Cardiac muscle cell (in vitro differentiated cells and primary cell): ENCODE measurements around the gene SMR3B. TPM values are rescaled to one million over a fixed set of nuclear protein-coding genes. Genes with fewer than 3 reads are reported as not detected.

Experiments
- DNase-seq, 2 donors: peaks; one replicate each; pipeline versions ENCODE4 v3.0.0 to v3.0.0-alpha.2; 2010 to 2017; ENCODE audit warnings: low read depth in 1 of 2, low spot score in 1 of 2
- H3K27ac ChIP-seq: fragments of 200-600 bp; sonication (generic); 2 replicates; pipeline ENCODE4 v1.5.1; 2016
- H3K27me3 ChIP-seq: fragments of 200-600 bp; sonication (generic); 2 replicates; pipeline ENCODE4 v1.6.0; 2016; ENCODE audit warnings: control low read depth
- H3K36me3 ChIP-seq: fragments of 200-600 bp; sonication (generic); 2 replicates; pipeline ENCODE4 v1.5.1; 2016; ENCODE audit warnings: control low read depth
- H3K4me1 ChIP-seq: fragments of 200-600 bp; sonication (generic); 2 replicates; pipeline ENCODE4 v1.8.1; 2017; ENCODE audit warnings: low read depth, mild to moderate bottlenecking, mixed run types
- H3K4me3 ChIP-seq: fragments of 200-600 bp; sonication (generic); 2 replicates; pipeline ENCODE4 v1.5.1; 2016; ENCODE audit warnings: mild to moderate bottlenecking
- H3K9me3 ChIP-seq: fragments of 200-600 bp; sonication (generic); 2 replicates; pipeline ENCODE4 v1.5.1; 2017; ENCODE audit warnings: low read depth, mild to moderate bottlenecking, control low read depth
- polyA plus RNA-seq: library from polyadenylated mRNA; unstranded; fragments of >200 nt; fragmentation: Nextera tagmentation; extraction: Ambion mirVana; gene quantifications from 2 replicates; pipeline ENCODE4 v1.2.1, GENCODE V29; 2016
- total RNA-seq: library from RNA; depleted of rRNA; stranded (reverse); fragments of >200 nt; gene quantifications from 2 replicates; pipeline ENCODE4 v1.2.3, GENCODE V29; 2016
- TF ChIP-seq, protein P1 (sequence below): IDR thresholded peaks from 2 replicates; pipeline ENCODE4 v1.5.1; 2012; ENCODE audit warnings: low read depth, mild to moderate bottlenecking, low read length

Gene SMR3B
- total and polyA plus RNA-seq, 2 experiments from 2014 or later: not detected

DNA sequence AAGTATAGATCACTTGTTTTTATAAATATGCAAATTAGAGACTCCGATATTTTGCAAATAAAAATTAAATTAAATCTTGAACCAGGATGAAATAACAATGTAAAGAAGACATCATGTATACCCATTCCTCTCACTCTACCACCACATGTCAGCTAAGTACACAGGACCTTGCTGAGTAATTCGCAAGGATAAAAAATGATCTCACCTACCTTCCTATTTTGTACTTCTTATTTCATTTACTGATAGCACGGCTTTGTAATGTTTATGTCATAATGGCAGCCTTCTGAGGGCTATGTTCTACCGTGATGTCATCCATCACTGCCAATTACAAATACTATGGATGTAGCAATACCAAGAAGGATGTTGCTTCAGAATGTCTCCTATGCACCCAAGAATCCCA lies 10.9 kb upstream of the SMR3B start:
- TF ChIP-seq, protein P1, sequence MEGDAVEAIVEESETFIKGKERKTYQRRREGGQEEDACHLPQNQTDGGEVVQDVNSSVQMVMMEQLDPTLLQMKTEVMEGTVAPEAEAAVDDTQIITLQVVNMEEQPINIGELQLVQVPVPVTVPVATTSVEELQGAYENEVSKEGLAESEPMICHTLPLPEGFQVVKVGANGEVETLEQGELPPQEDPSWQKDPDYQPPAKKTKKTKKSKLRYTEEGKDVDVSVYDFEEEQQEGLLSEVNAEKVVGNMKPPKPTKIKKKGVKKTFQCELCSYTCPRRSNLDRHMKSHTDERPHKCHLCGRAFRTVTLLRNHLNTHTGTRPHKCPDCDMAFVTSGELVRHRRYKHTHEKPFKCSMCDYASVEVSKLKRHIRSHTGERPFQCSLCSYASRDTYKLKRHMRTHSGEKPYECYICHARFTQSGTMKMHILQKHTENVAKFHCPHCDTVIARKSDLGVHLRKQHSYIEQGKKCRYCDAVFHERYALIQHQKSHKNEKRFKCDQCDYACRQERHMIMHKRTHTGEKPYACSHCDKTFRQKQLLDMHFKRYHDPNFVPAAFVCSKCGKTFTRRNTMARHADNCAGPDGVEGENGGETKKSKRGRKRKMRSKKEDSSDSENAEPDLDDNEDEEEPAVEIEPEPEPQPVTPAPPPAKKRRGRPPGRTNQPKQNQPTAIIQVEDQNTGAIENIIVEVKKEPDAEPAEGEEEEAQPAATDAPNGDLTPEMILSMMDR: no peak
- H3K4me1 ChIP-seq: no peaks in the 10 kb centered on the region

DNA sequence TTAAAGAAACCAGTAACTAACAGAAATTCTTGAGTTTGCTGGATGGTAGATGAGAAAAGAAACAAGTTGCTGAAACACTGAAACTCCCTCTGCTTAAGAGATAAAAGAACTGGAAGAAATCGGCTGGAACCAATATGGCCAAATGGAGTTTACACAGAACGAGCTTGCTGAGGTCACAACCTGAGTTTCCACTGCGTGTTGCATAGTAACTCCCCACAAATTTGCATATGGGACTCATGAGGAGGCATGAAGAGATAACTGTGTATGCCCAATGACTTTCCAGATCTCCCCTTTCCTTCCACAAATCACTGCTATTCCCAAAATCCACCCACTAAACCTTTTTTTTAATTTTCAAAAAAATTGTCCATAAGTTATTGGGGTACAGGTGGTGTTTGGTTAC lies 10.2 kb upstream of the SMR3B start:
- Histone ChIP-seq H3K36me3 (no peaks in the 10 kb centered on the region), H3K4me1 (no peaks in the 10 kb centered on the region), H3K4me3 (no peak overlapping the region), H3K27ac (no peak overlapping the region), H3K27me3 (no peaks in the 10 kb centered on the region), H3K9me3 (no peaks in the 10 kb centered on the region)
- no peak for DNase-seq
- TF ChIP-seq, protein P1: no peak

More for the DNA sequence above, 10.9 kb upstream of the SMR3B start:
- no peak for DNase-seq
- Histone ChIP-seq H3K27me3 (no peaks in the 10 kb centered on the region), H3K36me3 (no peaks in the 10 kb centered on the region), H3K27ac (no peak overlapping the region), H3K9me3 (no peaks in the 10 kb centered on the region), H3K4me3 (no peak overlapping the region)

DNA sequence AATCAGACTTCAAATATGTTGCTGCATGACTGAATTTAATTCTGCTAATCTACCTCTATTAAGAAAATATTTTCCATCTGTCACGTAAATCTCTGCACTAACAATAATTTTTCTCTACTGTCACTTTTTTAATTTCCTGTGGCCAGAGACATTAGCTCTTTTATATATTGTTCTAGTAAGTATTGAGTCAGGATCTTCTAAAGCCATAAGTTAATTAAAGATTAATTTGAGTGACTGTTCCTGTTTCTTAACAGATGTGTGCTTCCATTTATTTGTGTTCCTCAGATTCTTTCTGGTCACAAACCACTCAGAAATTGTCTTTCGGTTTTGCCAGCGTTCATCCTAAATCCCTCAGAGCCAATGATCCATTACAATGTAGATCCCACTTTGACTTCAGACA lies 2.4 kb upstream of the SMR3B start:
- Histone ChIP-seq H3K36me3 (no peaks in the 10 kb centered on the region), H3K27ac (no peak overlapping the region), H3K27me3 (no peaks in the 10 kb centered on the region), H3K9me3 (no peaks in the 10 kb centered on the region), H3K4me3 (no peak overlapping the region), H3K4me1 (no peaks in the 10 kb centered on the region)
- TF ChIP-seq, protein P1: no peak
- no peak for DNase-seq

- no peak overlapping the region for H3K27ac ChIP-seq
- TF ChIP-seq, protein P1: no peak
These were observed 9.3 kb downstream of the SMR3B start for GRCh38 chr4:70392057-70392776.

GRCh38 chr4:70397580-70397979 lies 14.6 kb downstream of the SMR3B start, which contains the start of gene OPRPN:
TSS of gene OPRPN (plus strand) at chr4:70397940. CDS start at chr4:70399286, 1,346 bp downstream.
- H3K4me3 ChIP-seq: no peak within 1 kb of the TSS
- no peaks in the 10 kb centered on the region for H3K36me3 ChIP-seq
- H3K9me3 ChIP-seq: no peaks in the 10 kb centered on the region
- no peak for DNase-seq
- H3K27ac ChIP-seq: no peak within 1 kb of the TSS
- no peaks in the 10 kb centered on the region for H3K4me1 ChIP-seq
- TF ChIP-seq, protein P1: no peak
- H3K27me3 ChIP-seq: no peaks in the 10 kb centered on the region

More at GRCh38 chr4:70392057-70392776, 9.3 kb downstream of the SMR3B start:
- no peaks in the 10 kb centered on the region for H3K9me3 ChIP-seq
- no peak overlapping the region for H3K4me3 ChIP-seq
- no peaks in the 10 kb centered on the region for H3K4me1 ChIP-seq
- no peak for DNase-seq
- no peaks in the 10 kb centered on the region for H3K27me3 ChIP-seq
- no peaks in the 10 kb centered on the region for H3K36me3 ChIP-seq
